Measurements from ENCODE around the gene PSMA6. TPM values are rescaled to one million over a fixed set of nuclear protein-coding genes. Genes with fewer than 3 reads are reported as not detected.
"Not testable (repeated sequence)": the region's sequence is repeated elsewhere in the genome, so short reads cannot be mapped to it uniquely, and the experiment has no call there.

PSMA6 gene
- total RNA-seq, 2 experiments from 2014 or later, result 382 to 390 TPM

DNA sequence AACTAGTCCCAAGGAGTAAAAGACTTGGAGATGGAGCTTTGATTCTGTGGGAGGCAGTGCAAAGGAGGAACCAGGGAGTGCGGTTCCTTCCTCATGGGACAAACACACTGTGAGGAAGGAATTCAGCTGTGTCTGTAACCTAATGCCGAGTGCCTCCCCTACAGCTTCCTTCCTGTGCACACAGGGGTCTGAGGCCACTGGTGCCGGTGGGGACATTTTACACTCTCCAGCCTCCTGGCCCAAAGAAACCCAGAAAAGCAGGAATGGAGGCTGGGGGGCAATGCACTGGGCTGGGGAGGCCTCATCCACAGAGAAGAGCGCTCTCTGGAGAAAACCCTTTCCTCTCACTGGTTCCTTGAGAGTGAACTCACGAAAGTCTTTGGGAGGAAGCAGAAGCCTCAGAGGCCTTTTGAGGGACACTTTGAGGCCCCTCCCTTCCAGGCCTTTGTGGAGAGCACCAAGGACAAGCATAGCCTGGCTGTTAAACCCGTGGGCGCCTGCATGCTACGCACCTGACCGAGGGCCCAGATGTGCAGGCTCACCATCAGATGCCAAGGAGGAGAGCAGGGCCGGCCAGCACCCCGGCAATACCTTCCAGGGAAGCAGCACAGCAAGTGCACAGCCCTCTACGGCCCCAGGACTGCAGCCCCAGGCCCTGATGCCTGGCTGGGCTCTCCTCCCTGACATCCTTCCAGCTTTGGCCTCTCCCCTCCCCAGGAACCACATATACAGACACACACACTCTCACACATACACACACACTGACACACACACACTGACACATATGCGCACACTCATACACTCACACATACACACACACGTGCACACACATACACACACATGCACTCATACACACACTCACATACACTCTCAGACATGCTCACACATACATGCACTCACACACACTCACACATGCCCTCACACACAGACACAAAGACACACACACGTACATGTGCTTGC is 60.4 kb downstream of the PSMA6 start:
- CTCF ChIA-PET, result interaction anchor here (0.6 to 1.4 kb wide), 3 partner anchors 12 to 61 kb away, joined by 3 to 4 read pairs (median 3); no protein-coding TSS in a partner anchor
- POLR2A ChIA-PET, result no interaction called here

DNA sequence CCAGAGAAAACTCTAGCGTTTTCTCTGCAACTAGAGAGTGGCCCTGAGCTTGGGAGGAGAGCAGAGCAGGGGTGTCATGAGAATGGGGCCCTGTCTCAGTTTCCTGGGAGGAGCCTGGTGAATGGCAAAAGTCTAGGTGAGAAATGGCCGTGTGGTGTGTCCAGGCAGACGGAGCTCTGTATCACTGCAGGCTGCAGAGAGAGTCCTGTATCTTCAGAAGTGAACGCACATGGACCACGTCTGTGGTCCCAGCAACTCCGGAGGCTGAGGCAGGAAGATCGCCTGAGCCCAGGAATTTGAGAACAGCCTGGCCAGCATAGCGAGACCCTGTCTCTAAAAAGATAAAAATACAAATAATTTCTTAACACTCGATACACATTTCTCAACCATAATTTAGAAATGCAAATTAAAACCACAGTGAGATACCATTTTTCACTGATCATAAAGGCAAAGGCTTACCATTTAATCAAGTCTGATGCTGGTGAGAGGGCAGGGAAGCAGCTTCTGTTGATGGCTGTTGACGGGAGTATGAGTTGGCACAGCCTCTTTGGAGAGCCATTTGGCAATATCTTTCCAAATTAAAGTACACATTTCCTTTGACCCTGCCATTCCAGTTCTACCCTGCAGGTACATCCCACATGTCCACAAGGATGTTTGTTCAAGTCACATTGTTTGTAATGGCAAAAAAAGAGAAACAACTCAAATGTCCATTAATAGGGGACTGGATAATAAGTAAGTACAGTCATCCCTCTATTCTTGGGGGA is 61.4 kb downstream of the PSMA6 start:
- CTCF ChIA-PET, result interaction anchor here (0.6 to 1.4 kb wide), 2 partner anchors 37 to 60 kb away, joined by 3 read pairs; no protein-coding TSS in a partner anchor
- POLR2A ChIA-PET, result no interaction called here

DNA sequence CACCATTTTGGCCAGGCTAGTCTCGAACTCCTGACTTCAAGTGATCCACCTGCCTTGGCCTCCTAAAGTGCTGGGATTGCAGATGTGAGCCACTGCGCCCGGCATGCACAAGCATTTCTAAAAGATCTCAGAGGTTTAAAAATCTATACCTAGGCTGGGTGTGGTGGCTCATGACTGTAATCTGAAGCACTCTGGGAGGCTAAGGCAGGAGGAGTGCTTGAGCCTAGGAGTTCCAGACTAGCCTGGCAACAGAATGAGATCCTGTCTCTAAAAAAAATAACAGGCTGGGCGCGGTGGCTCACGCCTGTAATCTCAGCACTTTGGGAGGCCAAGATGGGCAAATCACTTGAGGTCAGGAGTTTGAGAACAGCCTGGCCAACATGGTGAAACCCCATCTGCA is 63.1 kb downstream of the PSMA6 start:
- POLR2A ChIA-PET, result not testable (repeated sequence)
- CTCF ChIA-PET, result interaction anchor here (0.7 kb wide), 1 partner anchor 180 kb away, joined by 4 read pairs; no protein-coding TSS in a partner anchor

DNA sequence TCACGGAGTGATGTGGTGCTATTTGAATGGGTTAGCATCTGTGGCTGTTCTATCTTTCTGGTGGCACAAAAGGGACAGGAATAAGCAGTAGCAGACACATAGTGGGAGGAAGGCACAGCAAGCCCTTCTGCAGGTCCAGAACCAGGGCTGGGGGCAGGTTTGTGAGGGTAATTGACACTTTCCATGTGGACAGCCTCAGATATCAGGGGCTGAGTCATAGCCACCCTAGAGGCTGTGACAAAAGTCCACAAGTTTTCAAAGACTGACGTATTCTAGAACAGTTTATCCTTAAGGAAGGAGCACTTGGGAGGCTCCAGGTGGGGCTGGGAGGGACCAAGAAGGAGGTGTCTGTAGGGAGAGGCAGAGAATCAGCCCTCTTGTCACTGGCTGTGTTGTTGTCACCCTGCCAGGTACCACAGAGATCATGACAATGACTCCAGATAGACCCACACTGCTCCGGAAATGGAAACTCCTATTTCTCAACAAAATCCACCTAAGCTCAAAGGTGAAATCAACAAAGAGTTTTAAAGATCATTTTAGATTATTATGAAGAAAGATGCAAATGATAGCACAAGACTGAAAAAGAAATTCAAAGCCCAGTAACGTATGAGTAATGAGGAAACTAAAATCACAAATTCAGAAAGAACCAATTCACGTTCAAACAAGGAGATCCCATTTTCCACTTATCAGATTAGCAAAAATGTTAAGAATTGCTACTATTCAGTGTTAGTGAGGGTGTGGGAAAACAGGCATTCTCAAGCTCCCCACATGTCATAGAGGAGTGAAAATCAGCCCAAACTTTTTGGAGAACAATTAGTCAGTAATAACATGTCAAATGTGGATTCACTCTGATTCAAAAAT is 64.0 kb downstream of the PSMA6 start:
- POLR2A ChIA-PET, result interaction anchor here (0.6 to 1.5 kb wide), 5 partner anchors 9 to 481 kb away, joined by 3 to 8 read pairs (median 3); partner anchors contain the start of gene BAZ1A
- CTCF ChIA-PET, result interaction anchor here (0.6 to 1.4 kb wide), 4 partner anchors 9 to 65 kb away, joined by 3 to 8 read pairs (median 5); no protein-coding TSS in a partner anchor

DNA sequence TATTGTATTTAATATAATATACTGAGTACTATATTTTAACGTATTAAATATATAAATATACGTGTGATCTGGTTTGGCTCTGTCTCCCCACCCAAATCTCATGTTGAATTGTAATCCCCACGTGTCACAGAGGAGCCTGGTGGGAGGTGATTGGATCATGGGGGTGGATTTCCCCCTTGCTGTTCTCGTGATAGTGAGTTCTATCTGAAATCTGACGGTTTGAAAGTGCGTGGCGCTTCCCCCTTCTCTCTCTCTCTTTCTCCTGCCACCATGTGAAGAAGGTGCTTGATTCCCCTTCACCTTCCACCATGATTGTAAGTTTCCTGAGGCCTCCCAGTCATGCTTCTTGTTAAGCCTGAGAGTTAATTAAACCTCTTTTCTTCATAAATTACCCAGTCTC is 67.5 kb downstream of the PSMA6 start:
- POLR2A ChIA-PET, result not testable (repeated sequence)

DNA sequence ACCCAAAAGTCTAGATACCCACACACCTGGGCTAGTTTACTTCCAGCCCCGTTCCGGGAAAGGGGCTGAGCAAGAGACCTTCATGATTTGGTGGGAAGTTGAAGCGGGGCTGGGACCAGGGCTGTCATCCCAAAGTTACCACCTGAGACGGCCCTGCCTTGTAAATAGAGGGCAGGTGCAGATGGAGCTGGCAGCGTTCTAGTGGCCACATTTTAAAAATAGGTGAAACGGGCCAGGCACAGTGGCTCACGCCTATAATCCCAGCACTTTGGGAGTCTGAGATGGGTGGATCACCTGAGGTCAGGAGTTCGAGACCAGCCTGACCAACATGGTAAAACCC is 68.9 kb downstream of the PSMA6 start:
- ChIA-PET CTCF (no interaction called here), POLR2A (no interaction called here)

More for the DNA sequence above, 67.5 kb downstream of the PSMA6 start:
- CTCF ChIA-PET, result not testable (repeated sequence)

DNA sequence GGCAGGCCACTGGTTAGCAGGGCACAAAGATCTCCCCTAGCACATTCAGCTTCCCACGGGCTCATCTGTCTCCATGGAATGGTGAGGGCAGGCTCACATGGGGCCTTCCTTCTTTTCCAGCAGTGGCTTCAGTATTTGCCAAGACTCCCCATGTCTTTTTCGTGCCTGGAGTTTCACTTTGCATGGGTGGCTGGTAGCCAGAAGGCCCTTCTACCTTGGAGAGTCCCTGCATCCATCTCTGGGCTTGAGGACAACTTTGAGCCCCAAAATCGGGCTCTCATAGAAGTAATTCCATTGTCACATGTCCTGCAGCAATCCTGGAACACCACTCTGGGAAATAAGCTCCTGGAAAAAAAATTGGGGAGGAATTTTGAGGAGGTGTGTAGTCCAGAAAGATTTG is 70.3 kb downstream of the PSMA6 start:
- POLR2A ChIA-PET, result interaction anchor here (8.1 kb wide), 1 partner anchor 40 kb away, joined by 115 read pairs; the partner anchor contains the start of gene NFKBIA
- CTCF ChIA-PET, result interaction anchor here (1.1 kb wide), 1 partner anchor 29 kb away, joined by 3 read pairs; no protein-coding TSS in a partner anchor

DNA sequence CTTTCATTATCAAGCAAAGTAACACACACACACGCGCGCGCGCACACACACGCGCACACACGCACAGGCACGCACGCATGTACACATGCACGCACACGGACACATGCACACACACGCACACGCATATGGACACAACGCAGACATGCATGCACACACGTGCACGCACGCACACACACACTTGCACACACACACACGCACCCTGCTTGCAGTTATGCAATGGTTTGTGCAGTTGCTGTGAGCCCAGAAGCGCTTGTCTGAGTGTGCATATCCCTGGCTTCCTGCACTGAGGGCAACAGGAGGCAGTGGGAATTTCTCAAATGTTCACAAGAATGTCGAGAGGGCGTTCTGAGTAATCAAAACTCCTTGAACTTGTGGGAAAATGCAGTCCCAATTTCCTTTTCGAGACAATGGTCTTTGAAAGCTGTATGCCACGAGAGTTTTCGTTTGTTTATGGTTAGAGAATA is 70.8 kb downstream of the PSMA6 start:
- POLR2A ChIA-PET, result interaction anchor here (8.1 kb wide), 1 partner anchor 39 kb away, joined by 115 read pairs; the partner anchor contains the start of gene NFKBIA
- CTCF ChIA-PET, result interaction anchor here (1.1 kb wide), 1 partner anchor 30 kb away, joined by 3 read pairs; no protein-coding TSS in a partner anchor

DNA sequence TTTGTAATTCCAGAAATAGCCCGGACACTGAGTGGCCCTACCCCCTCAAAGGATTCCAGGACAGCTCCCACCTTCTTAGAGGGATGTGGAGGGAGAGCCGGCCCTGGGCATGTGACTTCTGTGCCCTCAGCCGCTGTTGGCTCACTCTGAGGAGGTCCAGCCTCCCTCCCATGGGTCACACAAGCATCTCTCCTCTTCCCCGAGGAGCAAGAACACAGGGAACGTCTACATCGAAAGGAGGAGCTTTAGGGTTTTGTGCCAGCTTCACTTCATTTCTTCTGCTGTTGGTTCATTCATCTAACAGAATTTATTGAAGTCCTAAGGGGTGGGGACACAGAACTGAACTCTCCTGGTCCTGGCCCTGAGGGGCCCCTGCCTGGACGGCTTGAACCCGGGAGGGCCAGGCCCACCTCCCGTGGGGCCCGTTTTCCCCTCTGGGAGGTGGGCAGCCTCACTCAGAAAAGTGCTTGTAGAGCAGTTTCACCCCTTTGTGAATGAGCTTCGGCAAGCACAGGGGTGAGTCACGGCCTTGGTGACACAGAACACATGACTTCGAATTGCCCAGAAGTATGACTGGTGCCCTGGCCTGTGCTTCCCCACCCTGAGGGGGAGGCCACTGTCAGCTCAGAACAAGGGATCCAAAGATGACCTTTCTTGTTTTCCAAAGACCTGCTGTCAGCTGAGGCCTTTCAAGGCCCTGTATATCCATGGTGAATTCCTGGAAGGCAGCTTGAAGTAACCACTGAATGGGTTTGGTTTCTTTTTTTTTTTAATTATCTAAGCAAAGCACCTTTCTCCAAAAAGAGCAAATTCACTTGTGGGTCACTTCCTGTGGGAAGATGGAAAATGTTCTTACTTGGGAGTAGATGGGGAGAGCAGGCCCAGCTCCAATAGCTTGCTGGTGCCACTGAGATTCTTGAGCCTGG is 73.2 kb downstream of the PSMA6 start:
- CTCF ChIA-PET, result interaction anchor here (0.5 to 2.0 kb wide), 9 partner anchors 9 to 167 kb away, joined by 3 to 11 read pairs (median 4); partner anchors contain the start of gene NFKBIA
- POLR2A ChIA-PET, result interaction anchor here (0.7 to 8.1 kb wide), 9 partner anchors 9 to 243 kb away, joined by 3 to 115 read pairs (median 5); partner anchors contain the start of gene NFKBIA

DNA sequence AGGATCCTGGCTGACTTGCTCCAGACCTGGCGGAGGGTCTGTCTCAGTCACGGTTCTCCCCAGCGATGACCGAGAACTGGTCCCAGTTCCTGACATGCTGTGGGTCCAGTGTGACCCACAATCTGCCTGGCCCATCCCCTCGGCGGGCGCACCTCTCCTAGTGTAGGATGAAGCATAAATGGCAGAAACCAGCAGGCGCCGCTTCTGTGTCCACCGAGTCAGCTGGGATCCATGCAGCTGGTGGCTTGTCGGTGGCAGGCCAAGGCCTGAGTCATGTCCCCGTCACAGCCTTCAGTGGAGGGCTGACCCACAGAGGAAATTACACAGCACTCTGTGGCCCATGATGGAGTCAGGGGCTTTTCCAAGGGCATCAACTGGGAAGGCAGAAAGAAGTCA is 73.9 kb downstream of the PSMA6 start:
- ChIA-PET CTCF (interaction anchor here (0.9 to 2.0 kb wide), 5 partner anchors 10 to 137 kb away, joined by 3 to 11 read pairs (median 5); partner anchors contain the start of gene NFKBIA), POLR2A (interaction anchor here (1.1 to 8.1 kb wide), 6 partner anchors 10 to 243 kb away, joined by 3 to 115 read pairs (median 8); partner anchors contain the start of gene NFKBIA)

DNA sequence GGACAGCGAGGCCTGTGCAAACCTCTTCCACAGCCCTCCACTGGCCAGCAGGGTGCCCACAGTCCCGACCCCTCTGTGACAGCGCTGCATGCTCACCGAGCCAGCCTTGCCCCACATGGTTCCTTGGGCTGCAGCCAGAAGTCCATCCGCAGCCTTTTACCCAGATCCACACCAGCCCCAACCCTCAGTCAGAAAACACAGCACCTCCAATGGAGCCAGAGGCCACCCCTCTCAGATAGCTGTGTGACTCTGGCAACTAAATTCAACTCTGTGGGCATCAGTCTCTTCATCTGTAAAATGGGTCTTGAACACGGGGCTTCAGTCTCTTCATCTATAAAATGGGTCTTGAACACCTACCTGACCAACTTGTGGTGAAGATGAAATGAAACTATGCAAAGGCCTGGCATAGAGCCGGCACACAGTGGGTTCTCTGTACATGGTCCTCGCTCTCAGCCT is 74.4 kb downstream of the PSMA6 start:
- ChIA-PET POLR2A (interaction anchor here (1.0 to 8.1 kb wide), 4 partner anchors 10 to 80 kb away, joined by 3 to 115 read pairs (median 8); partner anchors contain the start of genes NFKBIA and PSMA6), CTCF (interaction anchor here (0.6 to 2.0 kb wide), 3 partner anchors 33 to 136 kb away, joined by 3 to 11 read pairs (median 5); partner anchors contain the start of gene NFKBIA)

DNA sequence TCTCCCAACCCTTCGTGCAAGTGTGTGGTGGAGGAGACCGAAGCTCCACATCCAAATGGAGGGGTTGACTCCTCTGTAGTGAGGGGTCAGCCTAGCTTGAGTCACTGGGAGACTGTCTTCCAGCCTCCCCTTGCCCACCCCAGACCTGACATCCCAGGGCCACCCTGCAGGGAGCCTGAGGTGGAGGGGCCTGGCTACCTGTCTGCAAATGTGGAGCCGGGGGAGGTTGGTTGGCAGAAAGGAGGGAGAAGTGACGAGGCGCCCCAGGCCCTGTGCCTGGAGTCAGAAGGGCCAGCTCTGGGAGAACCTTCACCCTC is 74.8 kb downstream of the PSMA6 start:
- ChIA-PET CTCF (interaction anchor here (0.6 to 2.8 kb wide), 3 partner anchors 19 to 136 kb away, joined by 3 to 15 read pairs (median 4); partner anchors contain the start of gene NFKBIA), POLR2A (interaction anchor here (0.9 to 8.1 kb wide), 3 partner anchors 34 to 75 kb away, joined by 3 to 115 read pairs (median 4); partner anchors contain the start of genes NFKBIA and PSMA6)

Other genes with a start within 250 kb of the PSMA6 start
- 10 to 100 TPM; 37.1 to 40.1 TPM for gene FAM177A1, start 246.1 kb upstream of the PSMA6 start, total RNA-seq
- gene PPP2R3C, start 170.4 kb upstream of the PSMA6 start, total RNA-seq, result 10 to 100 TPM; 39.4 to 39.7 TPM
- 10 to 100 TPM; 38.7 to 39.1 TPM for gene PRORP, start 169.8 kb upstream of the PSMA6 start, total RNA-seq
- gene NFKBIA, start 112.4 kb downstream of the PSMA6 start, total RNA-seq, result 100 to 1,000 TPM; 392 to 406 TPM
- gene INSM2, start 241.8 kb downstream of the PSMA6 start, total RNA-seq, result not detected